ENCODE measurements around the gene PTPRS.

PTPRS gene

DNA sequence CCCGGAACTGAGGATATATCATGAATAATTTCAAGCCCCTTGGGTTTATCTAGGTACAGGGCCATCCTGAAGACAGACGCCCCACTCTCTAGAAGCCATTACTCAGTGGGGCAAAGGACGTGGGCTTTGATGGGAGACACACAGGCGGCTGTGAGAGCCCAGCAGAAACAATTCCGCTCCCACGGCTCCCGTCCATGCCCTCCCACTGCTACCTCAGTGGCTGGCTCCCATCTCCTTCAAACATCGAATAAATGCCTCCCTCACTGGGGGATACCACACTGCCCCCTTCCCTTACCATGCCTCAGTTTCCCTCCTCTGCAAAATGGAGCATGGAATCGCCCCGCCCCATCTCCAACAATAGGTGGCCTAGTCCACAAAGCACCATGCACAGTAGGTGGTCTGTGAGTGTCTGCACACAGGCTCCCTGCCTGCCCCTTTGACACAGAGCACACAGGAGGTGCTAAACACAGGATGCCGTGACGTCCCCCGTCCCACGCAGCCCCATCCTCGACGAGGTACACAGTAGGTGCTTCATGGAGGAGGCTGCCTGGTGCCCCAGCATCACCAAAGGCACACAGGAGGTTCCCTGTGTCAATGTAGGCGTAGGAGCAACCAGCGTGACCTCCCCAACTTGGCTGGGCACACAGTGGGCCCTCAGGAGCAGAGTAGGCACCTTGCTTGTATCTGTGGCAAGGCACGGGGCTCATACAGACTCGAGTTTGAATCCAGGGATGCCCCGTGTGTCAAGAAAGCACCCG, 46.0 kb downstream of the PTPRS start:
- no peak overlapping the region for H3K4me3 ChIP-seq (ENCODE audit: low read depth, low read length)
- TF ChIP-seq, protein P1, sequence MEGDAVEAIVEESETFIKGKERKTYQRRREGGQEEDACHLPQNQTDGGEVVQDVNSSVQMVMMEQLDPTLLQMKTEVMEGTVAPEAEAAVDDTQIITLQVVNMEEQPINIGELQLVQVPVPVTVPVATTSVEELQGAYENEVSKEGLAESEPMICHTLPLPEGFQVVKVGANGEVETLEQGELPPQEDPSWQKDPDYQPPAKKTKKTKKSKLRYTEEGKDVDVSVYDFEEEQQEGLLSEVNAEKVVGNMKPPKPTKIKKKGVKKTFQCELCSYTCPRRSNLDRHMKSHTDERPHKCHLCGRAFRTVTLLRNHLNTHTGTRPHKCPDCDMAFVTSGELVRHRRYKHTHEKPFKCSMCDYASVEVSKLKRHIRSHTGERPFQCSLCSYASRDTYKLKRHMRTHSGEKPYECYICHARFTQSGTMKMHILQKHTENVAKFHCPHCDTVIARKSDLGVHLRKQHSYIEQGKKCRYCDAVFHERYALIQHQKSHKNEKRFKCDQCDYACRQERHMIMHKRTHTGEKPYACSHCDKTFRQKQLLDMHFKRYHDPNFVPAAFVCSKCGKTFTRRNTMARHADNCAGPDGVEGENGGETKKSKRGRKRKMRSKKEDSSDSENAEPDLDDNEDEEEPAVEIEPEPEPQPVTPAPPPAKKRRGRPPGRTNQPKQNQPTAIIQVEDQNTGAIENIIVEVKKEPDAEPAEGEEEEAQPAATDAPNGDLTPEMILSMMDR (conservative IDR thresholded peaks at IDR 0.05; ENCODE audit: low read depth, low read length) = no peak

DNA sequence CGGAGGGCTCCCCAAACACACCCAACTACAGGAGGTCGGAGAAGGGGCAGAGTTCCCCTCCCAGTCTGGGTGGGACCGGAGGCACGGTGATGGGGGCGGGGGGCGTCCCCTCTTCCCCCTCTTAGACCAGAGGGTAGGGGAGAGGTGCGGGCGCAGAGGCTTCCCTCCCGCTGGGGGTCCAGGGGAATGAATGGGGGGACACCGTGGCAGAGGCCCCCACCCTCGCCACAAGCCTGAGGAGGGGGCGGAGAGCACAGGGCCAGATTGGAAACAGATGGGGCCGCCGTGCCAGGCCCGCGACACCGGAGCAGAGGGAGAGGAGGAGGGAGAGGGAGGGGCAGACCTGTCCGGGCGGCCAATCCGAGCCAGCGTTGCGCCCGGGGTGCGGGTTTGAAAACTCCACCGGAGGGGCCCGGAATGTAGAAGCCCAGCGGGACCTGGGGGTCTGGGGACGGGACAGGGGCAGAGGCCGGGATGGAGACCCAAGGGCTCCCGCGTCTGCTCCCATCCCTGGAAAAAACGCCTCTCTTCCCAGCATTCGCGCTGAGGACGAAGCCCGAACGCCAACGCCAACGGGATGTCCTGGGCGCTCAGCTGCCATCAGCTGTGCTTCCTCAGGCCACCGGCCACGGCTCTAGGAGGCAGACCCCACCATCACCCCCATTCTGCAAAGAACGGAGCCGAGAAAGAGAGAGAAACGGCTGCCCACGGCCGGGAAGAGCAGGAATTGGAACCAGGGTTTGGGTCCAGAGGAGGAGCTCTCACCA, 46.8 kb downstream of the PTPRS start:
- peak overlapping the region; percentile 72 for H3K4me3 ChIP-seq (ENCODE audit: low read depth, low read length)
- peak; percentile 33 for DNase-seq (ENCODE audit: low read depth)
- TF ChIP-seq, protein P1 (conservative IDR thresholded peaks at IDR 0.05; ENCODE audit: low read depth, low read length) = no peak

More for the DNA sequence above, 46.0 kb downstream of the PTPRS start:
- no peak for DNase-seq (ENCODE audit: low read depth)

DNA sequence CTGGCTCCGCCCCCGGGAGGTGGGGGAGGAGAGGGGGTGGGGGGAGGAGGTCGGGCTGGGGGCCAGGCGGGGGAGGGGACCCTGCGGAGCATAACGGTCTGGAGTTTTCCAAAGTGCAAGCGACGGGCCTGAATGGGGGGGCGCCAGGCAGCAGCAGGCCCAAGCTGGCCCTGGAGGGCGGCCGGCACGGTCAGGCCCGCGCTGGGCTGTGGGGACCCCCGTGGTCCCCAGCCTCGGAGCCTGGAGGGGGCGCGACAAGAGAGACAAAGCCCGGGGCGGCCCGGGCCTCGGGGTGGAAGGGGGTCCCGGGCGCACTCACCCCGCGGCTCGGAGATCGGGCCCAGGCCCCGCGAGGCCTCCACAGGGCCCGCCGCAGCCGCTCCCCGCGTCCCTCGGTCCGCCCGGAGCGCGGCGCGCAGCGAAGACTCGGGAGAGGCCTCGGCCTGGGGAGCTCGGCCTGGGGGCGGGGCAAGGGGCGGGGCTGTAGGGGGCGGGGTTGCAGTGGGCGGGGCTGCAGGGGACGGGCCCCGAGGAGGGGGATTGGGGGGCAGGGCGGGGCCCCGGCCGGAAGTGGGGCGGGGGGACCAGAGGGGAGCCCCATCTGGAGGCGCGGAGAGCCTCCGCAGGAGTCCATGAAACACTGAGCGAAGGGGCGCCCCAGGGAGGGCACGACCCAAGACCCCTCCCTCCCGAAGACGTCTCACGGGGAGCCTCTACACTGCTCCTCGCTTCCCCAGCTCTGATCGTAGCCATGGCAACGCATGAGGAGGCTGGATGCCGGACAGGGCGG, 47.6 kb downstream of the PTPRS start:
- DNase-seq (ENCODE audit: low read depth) = peak; percentile 69
- peak overlapping the region; percentile 72 for H3K4me3 ChIP-seq (ENCODE audit: low read depth, low read length)
- TF ChIP-seq, protein P1 (conservative IDR thresholded peaks at IDR 0.05; ENCODE audit: low read depth, low read length) = no peak

DNA sequence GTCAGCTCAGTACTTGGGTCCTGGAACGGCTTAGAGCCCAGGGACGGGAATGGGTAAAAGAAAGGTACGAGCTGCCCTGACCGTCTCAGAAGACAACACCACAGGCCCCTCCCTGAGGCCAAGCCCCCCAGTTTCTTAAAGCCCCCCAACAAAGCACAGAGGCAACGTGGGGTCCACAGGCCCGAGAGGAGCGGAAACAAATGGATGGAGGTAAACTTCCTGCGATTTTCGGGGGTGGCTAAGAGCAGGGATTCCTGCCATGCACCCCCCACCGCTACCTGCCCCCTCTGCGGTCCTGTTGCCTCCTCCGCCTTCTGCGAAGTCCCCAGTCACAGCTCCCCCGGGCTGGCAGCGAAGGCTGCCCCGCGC, 48.2 kb downstream of the PTPRS start:
- TF ChIP-seq, protein P1 (conservative IDR thresholded peaks at IDR 0.05; ENCODE audit: low read depth, low read length) = no peak
- DNase-seq (ENCODE audit: low read depth) = no peak
- peak overlapping the region; percentile 72 for H3K4me3 ChIP-seq (ENCODE audit: low read depth, low read length)

DNA sequence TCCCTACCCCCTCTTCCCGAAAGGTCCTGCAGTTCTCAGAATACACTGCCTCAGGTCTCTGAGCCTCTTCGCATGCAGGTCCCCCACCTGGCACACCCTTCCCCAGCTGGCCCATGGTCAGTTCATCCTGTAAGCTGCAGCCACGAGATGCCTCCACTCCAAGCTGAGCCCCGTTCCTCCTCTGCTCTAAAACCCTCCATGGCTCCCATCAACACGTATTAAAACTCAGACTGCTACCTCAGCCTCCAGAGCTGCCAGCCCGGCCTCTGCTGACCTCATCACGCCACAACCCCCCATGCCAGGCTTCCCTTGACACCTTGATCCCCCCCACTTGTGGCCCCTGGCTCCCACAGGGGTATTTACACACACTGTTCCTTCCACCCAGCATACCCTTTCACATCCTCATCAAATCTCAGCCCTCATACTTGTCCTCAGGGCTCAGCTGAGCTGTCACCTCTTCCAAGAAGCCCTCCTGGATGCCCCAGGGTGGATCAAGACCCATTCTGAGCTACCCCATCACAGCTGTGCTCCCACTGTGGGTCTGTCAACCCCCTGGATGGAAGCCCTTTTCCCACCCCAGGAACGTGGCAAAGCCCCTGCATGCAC, 48.9 kb downstream of the PTPRS start:
- DNase-seq (ENCODE audit: low read depth) = no peak
- TF ChIP-seq, protein P1 (conservative IDR thresholded peaks at IDR 0.05; ENCODE audit: low read depth, low read length) = no peak
- peak overlapping the region; percentile 72 for H3K4me3 ChIP-seq (ENCODE audit: low read depth, low read length)
